ENCODE results near the gene TAF1C.

Gene TAF1C

DNA sequence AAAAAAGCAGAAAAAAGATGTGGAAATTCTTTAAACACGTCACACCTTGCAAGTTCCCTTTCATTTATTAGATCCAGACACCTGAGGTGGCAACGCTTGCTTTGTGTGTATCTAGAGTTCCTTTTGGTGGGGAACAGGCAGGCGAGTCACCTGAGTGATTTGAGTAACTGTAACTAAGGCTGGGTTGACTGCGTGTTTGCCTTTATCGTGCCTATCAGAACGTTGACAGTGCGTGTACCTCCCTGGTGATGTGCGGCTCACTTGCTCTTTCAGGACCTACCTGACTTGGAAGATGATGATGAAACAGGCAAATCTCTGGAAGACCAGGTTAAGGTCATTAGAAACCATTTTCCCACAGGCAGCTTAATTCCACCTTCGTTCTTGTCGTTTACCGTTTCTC, 12.5 kb downstream of the TAF1C start:
- no peak overlapping the region for H3K4me3 ChIP-seq (ENCODE audit: severe bottlenecking)
- peaks cover 10% of the 10 kb centered on the region for H3K36me3 ChIP-seq (ENCODE audit: low read depth)
- no peaks in the 10 kb centered on the region for H3K9me3 ChIP-seq (ENCODE audit: severe bottlenecking)
- DNase-seq (ENCODE audit: low spot score) (no peak), ATAC-seq (ENCODE audit: low read depth) (no peak)
- peaks cover 16% of the 10 kb centered on the region for H3K4me1 ChIP-seq (ENCODE audit: insufficient read depth, poor library complexity, severe bottlenecking)
- H3K27me3 ChIP-seq (ENCODE audit: insufficient read depth, poor library complexity, severe bottlenecking), result no peaks in the 10 kb centered on the region
- TF ChIP-seq, protein P1, sequence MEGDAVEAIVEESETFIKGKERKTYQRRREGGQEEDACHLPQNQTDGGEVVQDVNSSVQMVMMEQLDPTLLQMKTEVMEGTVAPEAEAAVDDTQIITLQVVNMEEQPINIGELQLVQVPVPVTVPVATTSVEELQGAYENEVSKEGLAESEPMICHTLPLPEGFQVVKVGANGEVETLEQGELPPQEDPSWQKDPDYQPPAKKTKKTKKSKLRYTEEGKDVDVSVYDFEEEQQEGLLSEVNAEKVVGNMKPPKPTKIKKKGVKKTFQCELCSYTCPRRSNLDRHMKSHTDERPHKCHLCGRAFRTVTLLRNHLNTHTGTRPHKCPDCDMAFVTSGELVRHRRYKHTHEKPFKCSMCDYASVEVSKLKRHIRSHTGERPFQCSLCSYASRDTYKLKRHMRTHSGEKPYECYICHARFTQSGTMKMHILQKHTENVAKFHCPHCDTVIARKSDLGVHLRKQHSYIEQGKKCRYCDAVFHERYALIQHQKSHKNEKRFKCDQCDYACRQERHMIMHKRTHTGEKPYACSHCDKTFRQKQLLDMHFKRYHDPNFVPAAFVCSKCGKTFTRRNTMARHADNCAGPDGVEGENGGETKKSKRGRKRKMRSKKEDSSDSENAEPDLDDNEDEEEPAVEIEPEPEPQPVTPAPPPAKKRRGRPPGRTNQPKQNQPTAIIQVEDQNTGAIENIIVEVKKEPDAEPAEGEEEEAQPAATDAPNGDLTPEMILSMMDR (IDR thresholded peaks at IDR 0.05; ENCODE audit: poor library complexity, severe bottlenecking), result no peak
- no peak overlapping the region for H3K27ac ChIP-seq (ENCODE audit: poor library complexity, severe bottlenecking)

DNA sequence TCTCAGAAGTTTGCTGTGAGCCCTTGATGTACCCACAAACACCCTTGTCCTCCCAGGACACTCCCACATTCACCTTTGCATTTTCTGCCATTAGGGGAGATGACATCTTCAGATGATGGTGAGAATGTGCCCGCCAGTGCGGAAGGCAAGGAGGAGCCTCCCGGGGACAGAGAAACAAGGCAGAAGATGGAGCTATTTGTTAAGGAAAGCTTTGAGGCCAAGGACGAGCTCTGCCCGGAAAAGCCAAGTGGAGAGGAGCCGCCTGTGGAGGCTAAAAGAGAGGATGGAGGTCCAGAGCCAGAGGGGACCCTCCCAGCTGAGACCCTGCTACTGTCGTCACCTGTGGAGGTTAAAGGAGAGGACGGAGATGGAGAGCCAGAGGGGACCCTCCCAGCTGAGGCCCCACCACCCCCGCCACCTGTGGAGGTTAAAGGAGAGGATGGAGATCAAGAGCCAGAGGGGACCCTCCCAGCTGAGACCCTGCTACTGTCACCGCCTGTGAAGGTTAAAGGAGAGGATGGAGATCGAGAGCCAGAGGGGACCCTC, 17.0 kb downstream of the TAF1C start:
- no peaks in the 10 kb centered on the region for H3K27me3 ChIP-seq (ENCODE audit: insufficient read depth, poor library complexity, severe bottlenecking)
- no peaks in the 10 kb centered on the region for H3K9me3 ChIP-seq (ENCODE audit: severe bottlenecking)
- TF ChIP-seq, protein P1 (IDR thresholded peaks at IDR 0.05; ENCODE audit: poor library complexity, severe bottlenecking), result no peak
- no peaks in the 10 kb centered on the region for H3K4me1 ChIP-seq (ENCODE audit: insufficient read depth, poor library complexity, severe bottlenecking)
- DNase-seq (ENCODE audit: low spot score) (no peak), ATAC-seq (ENCODE audit: low read depth) (no peak)
- H3K4me3 ChIP-seq (ENCODE audit: severe bottlenecking), result no peak overlapping the region
- no peaks in the 10 kb centered on the region for H3K36me3 ChIP-seq (ENCODE audit: low read depth)
- no peak overlapping the region for H3K27ac ChIP-seq (ENCODE audit: poor library complexity, severe bottlenecking)

DNA sequence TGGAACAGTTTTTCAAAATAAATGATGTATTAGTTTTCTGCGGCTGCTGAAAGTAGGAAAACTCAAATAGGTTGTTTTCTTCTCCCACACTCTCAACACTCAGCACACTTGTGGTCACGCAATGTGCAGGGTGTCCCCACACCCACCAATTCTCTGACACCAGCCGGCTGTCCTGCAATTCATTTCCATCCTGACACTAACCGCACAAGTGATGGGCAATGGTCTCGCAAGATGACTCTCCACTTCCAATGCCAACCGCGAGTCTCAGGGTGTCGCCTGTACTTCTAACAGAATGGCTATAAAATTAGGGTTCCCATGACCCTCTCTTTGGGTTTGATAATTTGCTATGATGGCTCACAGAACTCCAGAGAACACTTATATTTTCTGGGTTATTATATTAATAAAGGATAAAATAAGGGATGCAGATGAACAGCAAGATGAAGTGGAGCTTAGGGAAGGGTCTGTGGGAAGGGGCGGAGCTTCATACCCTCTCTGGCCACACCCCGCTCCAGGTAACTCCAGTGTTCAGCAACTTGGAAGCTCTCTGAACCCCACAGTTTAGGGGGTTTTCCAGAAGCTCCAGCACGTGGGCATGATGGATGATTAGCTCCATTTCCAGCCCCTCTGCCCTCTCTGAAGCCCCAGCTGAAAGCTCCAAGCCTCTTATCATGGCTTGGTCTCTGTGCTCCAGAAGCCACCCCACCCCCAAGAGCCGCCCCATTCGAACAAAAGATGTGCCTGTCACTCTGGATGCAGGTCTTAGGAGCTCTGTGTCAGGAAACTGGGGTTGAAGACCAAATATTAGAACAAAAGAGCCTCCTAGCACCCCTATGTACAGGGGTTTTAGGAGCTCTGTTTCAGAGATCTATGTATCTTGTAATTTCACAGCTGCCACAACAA, 19.8 kb downstream of the TAF1C start:
- Histone ChIP-seq H3K36me3 (ENCODE audit: low read depth) (no peaks in the 10 kb centered on the region), H3K27me3 (ENCODE audit: insufficient read depth, poor library complexity, severe bottlenecking) (no peaks in the 10 kb centered on the region), H3K4me1 (ENCODE audit: insufficient read depth, poor library complexity, severe bottlenecking) (no peaks in the 10 kb centered on the region), H3K9me3 (ENCODE audit: severe bottlenecking) (no peaks in the 10 kb centered on the region), H3K4me3 (ENCODE audit: severe bottlenecking) (no peak overlapping the region), H3K27ac (ENCODE audit: poor library complexity, severe bottlenecking) (no peak overlapping the region)
- ATAC-seq (ENCODE audit: low read depth), result no peak
- TF ChIP-seq, protein P1 (IDR thresholded peaks at IDR 0.05; ENCODE audit: poor library complexity, severe bottlenecking), result no peak
- DNase-seq (ENCODE audit: low spot score), result no peak

DNA sequence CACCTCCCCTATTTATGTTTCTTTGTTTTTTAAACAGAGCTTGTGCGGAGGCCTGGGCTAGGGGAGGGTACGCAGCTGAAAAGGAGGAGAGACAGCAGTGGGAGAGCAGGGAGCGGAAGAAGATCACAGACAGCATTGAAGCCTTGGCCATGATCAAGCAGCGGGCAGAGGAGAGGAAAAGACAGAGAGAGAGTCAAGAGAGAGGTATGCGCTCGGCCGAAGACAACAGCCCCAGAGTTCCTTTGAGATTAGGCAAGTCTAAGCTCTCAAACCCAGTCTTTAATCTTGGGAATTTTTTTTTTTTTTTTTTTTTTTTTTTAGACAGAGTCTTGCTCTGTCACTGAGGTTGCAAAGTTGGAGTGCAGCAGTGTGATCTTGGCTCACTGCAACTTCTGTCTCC, 21.1 kb downstream of the TAF1C start:
- no peaks in the 10 kb centered on the region for H3K9me3 ChIP-seq (ENCODE audit: severe bottlenecking)
- H3K27ac ChIP-seq (ENCODE audit: poor library complexity, severe bottlenecking), result no peak overlapping the region
- no peaks in the 10 kb centered on the region for H3K27me3 ChIP-seq (ENCODE audit: insufficient read depth, poor library complexity, severe bottlenecking)
- ATAC-seq (ENCODE audit: low read depth) (no peak), DNase-seq (ENCODE audit: low spot score) (no peak)
- H3K36me3 ChIP-seq (ENCODE audit: low read depth), result no peaks in the 10 kb centered on the region
- no peak overlapping the region for H3K4me3 ChIP-seq (ENCODE audit: severe bottlenecking)
- TF ChIP-seq, protein P1 (IDR thresholded peaks at IDR 0.05; ENCODE audit: poor library complexity, severe bottlenecking), result no peak
- no peaks in the 10 kb centered on the region for H3K4me1 ChIP-seq (ENCODE audit: insufficient read depth, poor library complexity, severe bottlenecking)

DNA sequence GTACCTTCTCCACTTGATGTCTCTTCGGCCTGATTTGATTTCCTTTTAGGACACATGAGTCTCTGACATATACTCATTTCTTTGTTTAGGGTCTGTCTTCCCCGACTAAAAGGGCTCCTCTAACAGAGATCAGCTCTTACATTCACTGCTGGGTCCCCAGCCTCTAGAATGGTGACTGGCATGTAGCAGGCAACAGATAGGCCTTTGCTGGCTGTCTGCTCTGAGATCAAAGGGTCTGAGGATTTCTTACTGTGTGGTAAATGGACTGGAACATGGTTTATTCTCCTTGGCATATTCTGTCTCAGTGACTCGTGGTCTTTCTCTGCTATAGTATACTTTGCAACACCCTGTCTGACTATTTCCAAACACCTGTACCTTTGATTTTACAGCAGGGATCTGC, 25.1 kb downstream of the TAF1C start:
- DNase-seq (ENCODE audit: low spot score) (no peak), ATAC-seq (ENCODE audit: low read depth) (no peak)
- H3K9me3 ChIP-seq (ENCODE audit: severe bottlenecking), result no peaks in the 10 kb centered on the region
- no peaks in the 10 kb centered on the region for H3K27me3 ChIP-seq (ENCODE audit: insufficient read depth, poor library complexity, severe bottlenecking)
- TF ChIP-seq, protein P1 (IDR thresholded peaks at IDR 0.05; ENCODE audit: poor library complexity, severe bottlenecking), result no peak
- no peak overlapping the region for H3K27ac ChIP-seq (ENCODE audit: poor library complexity, severe bottlenecking)
- H3K4me3 ChIP-seq (ENCODE audit: severe bottlenecking), result no peak overlapping the region
- no peaks in the 10 kb centered on the region for H3K4me1 ChIP-seq (ENCODE audit: insufficient read depth, poor library complexity, severe bottlenecking)
- H3K36me3 ChIP-seq (ENCODE audit: low read depth), result no peaks in the 10 kb centered on the region
